Heart left ventricle (tissue), 16 donors: Measurements from ENCODE around the gene GAL3ST2. TPM values are rescaled to one million over a fixed set of nuclear protein-coding genes. Genes with fewer than 3 reads are reported as not detected.
"Not testable (repeated sequence)": the region's sequence is repeated elsewhere in the genome, so short reads cannot be mapped to it uniquely, and the experiment has no call there.

Source experiments
- ATAC-seq, 4 donors: fragments of 200-7000 bp; cut with Tn5 transposase; one replicate each; pipeline ENCODE4 v1.9.1; 2020 to 2022; ENCODE audit warnings: moderate library complexity in 4 of 4, mild to moderate bottlenecking in 3 of 4, moderate number of reproducible peaks in 1 of 4
- DNase-seq, 5 donors: peaks; one replicate each; pipeline ENCODE4 v3.0.0-alpha.2; 2020
- H3K27ac ChIP-seq, 12 donors: fragments of 200-600 bp; sonication (generic) in 4 of 12; one replicate each; pipeline versions ENCODE4 v1.5.0 to v1.8.0; 2016 to 2022; ENCODE audit warnings: mild to moderate bottlenecking in 2 of 12
- H3K27me3 ChIP-seq, 9 donors: fragments of 200-600 bp; sonication (generic) in 2 of 9; one replicate each; pipeline versions ENCODE4 v1.5.1 to v1.8.0; 2016 to 2022; ENCODE audit warnings: mild to moderate bottlenecking in 3 of 9
- H3K36me3 ChIP-seq, 9 donors: fragments of 200-600 bp; sonication (generic) in 2 of 9; one replicate each; pipeline versions ENCODE4 v1.5.0 to v1.8.0; 2018 to 2022; ENCODE audit warnings: mild to moderate bottlenecking in 2 of 9
- H3K4me1 ChIP-seq, 12 donors: fragments of 200-600 bp; sonication (generic) in 4 of 12; one replicate each; pipeline versions ENCODE4 v1.5.0 to v1.8.0; 2016 to 2022; ENCODE audit warnings: mild to moderate bottlenecking in 3 of 12
- H3K4me3 ChIP-seq, 12 donors: fragments of 200-600 bp; sonication (generic) in 4 of 12; one replicate each; pipeline versions ENCODE4 v1.5.0 to v1.8.0; 2017 to 2022; ENCODE audit warnings: mild to moderate bottlenecking in 9 of 12, moderate library complexity in 4 of 12
- H3K9me3 ChIP-seq, 12 donors: fragments of 200-600 bp; sonication (generic) in 4 of 12; one replicate each; pipeline versions ENCODE4 v1.5.0 to v1.8.0; 2016 to 2022; ENCODE audit warnings: mild to moderate bottlenecking in 1 of 12
- CTCF ChIP-seq, 12 donors: fragments of 200-600 bp; sonication (generic) in 4 of 12; IDR thresholded peaks; one replicate each; pipeline versions ENCODE4 v1.5.0 to v1.8.0; 2018 to 2022; ENCODE audit warnings: antibody characterized with exemption in 12 of 12, mild to moderate bottlenecking in 5 of 12
- POLR2A ChIP-seq, 2 donors: fragments of 450-650 bp; IDR thresholded peaks; one replicate each; pipeline ENCODE4 v1.6.1; 2017; ENCODE audit warnings: antibody characterized with exemption in 2 of 2, mild to moderate bottlenecking in 2 of 2, moderate library complexity in 2 of 2
- WGBS, 4 donors: extraction: QIAGEN DNeasy Blood & Tissue Kit in 2 of 4; methylation state at CpG; one replicate each; pipeline versions ENCODE4 v1.1.5 to v1.1.7; 2013 to 2018; 5-methylcytosine and 5-hydroxymethylcytosine counted together
- intact Hi-C, 10 donors: fragments of 100-400 bp; cut with DNase I; formaldehyde crosslinking; loops; one replicate each; pipeline versions ENCODE4 v1.11.1 to v1.14.2; 2022
- polyA plus RNA-seq, 2 donors: library from polyadenylated mRNA; stranded (reverse); fragments of 200-250 nt; gene quantifications; one replicate each; pipeline ENCODE4 v1.2.3, GENCODE V29; 2013
- total RNA-seq, 9 donors: library from RNA; depleted of rRNA in 2 of 9; stranded (reverse); fragments of >200 nt in 2 of 9; fragmentation: NEBNext Ultra II Directional in 3 of 9; extraction: Animal tissue kit (Norgen Biotek cat#: 25700) in 3 of 9; gene quantifications; one replicate each; pipeline versions ENCODE4 v1.1.0 to v1.2.4, GENCODE V29; 2016 to 2023
- donor health status: ischemic (EF 13 %, LVEDD 7.1; RV severe dilation, severe dysfunction).
- donor health status: healthy with polysubstance abuse.
- donor health status: DM: no; HTN: yes; CAD: no.
- donor health status: DM: no; HTN: no; CAD: no.
- donor health status: ischemic (EF 25% LVEDD 6.9; RV normal size, moderate dysfunction).
- donor health status: ischemic (EF 25% LVEDD 5.7; RV mildly dilated, moderate dysfunction).
- donor health status: healthy.
- donor health status: DM: yes; HTN: yes; CAD: no.
- donor health status: ischemic (EF 35%, LVEDD 5.7; RV mildly dilated, moderate dysfunction).
- donor health status: nonischemic (EF 11% LVEDD 7.7; RV severe dilation, severe dysfunction).
- donor health status: DM: yes; HTN: yes; CAD: no.
- donor health status: PGD.
- donor health status: ischemic (EF 29% LVEDD 5.4; RV normal size, mild dysfunction).
- donor health status: nonischemic (EF 23%, LVEDD 6.1; RV moderate dilation, normal function).

GAL3ST2 gene
- total and polyA plus RNA-seq, 11 donors: 0.21 to 1.7 TPM; not detected in 9

- Histone ChIP-seq H3K9me3 (peaks cover 0 to 14% (median 0%) of the 10 kb centered on the region in 12 donors), H3K4me3 (no peak overlapping the region), H3K4me1 (no peaks in the 10 kb centered on the region), H3K27ac (no peak overlapping the region), H3K27me3 (peaks cover 0 to 44% (median 17%) of the 10 kb centered on the region in 9 donors), H3K36me3 (no peaks in the 10 kb centered on the region)
- intact Hi-C loops: no loop called here
- ATAC-seq: no peak
- TF ChIP-seq POLR2A (IDR thresholded peaks at IDR 0.05): no peak
- TF ChIP-seq CTCF (IDR thresholded peaks at IDR 0.05): no peak
- no peak for DNase-seq
- WGBS, 4 donors: 77 to 85% (median 81%) methylated on average over 12 to 21 of the region's 21 CpGs
Observed at GRCh38 chr2:241777686-241778627, 1.3 kb downstream of the GAL3ST2 start.

GRCh38 chr2:241780939-241781569 is 4.4 kb downstream of the GAL3ST2 start:
- Histone ChIP-seq H3K4me1 (no peaks in the 10 kb centered on the region), H3K36me3 (no peaks in the 10 kb centered on the region), H3K9me3 (peaks cover 0 to 14% (median 0%) of the 10 kb centered on the region in 12 donors), H3K27me3 (peaks cover 0 to 14% (median 4%) of the 10 kb centered on the region in 9 donors), H3K4me3 (no peak overlapping the region), H3K27ac (no peak overlapping the region)
- DNase-seq (no peak), ATAC-seq (no peak)
- no peak for TF ChIP-seq POLR2A (IDR thresholded peaks at IDR 0.05)
- no peak for TF ChIP-seq CTCF (IDR thresholded peaks at IDR 0.05)
- intact Hi-C loops: no loop called here
- WGBS, 4 donors: 81 to 90% (median 86%) methylated on average over 5 of the region's 5 CpGs

- peaks cover 0 to 14% (median 0%) of the 10 kb centered on the region in 12 donors for H3K9me3 ChIP-seq
- intact Hi-C loops, H3K4me1 ChIP-seq, H3K36me3 ChIP-seq, H3K27ac ChIP-seq, DNase-seq, ATAC-seq, H3K4me3 ChIP-seq, H3K27me3 ChIP-seq: not testable (repeated sequence)
- WGBS, 4 donors: 86 to 93% (median 88%) methylated on average over 3 of the region's 3 CpGs
Observed at GRCh38 chr2:241782053-241782452, 5.4 kb downstream of the GAL3ST2 start.

GRCh38 chr2:241788135-241788534 is 11.5 kb downstream of the GAL3ST2 start:
- no peak overlapping the region for H3K27ac ChIP-seq
- H3K36me3 ChIP-seq: no peaks in the 10 kb centered on the region
- peaks cover 0 to 5% (median 0%) of the 10 kb centered on the region in 12 donors for H3K4me1 ChIP-seq
- WGBS, 4 donors: 84 to 95% (median 89%) methylated on average over 4 of the region's 4 CpGs
- no peak for TF ChIP-seq POLR2A (IDR thresholded peaks at IDR 0.05)
- no peak for TF ChIP-seq CTCF (IDR thresholded peaks at IDR 0.05)
- DNase-seq (no peak), ATAC-seq (no peak)
- H3K27me3 ChIP-seq: no peaks in the 10 kb centered on the region
- intact Hi-C loops: no loop called here
- H3K9me3 ChIP-seq: no peaks in the 10 kb centered on the region
- H3K4me3 ChIP-seq: no peak overlapping the region
